ENCODE results near the gene SOX1.

SOX1 gene

DNA sequence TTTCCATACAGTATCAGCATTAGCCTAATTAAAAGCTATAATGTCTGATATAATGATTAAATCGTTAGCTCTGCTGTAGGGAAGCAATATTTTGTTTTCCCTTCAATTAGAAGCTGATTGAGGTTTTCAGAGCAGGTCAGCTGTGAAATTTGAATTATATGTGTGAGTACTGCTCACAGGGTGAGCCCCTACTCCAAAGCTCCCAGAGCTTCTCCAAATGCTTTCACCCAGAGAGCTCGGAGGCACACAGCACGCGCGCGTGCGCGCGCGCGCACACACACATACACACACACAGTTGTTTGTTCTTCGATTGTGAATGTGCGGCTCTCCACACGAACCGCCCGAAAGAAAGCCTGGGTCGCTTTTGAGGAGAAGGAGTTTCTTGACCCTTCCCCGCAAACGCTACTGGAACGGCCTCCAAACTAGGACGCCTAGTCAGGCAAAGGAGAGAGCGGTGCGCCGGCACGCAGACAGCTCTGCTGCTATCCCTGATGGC is 4.8 kb upstream of the SOX1 start:
- H3K27ac Mint-ChIP-seq = peak overlapping the region; percentile 67
- ATAC-seq (replicated peaks) = no peak
- no peak for DNase-seq
- H3K36me3 Mint-ChIP-seq = peaks cover 3 to 5% of the 10 kb centered on the region in 2 donors
- H3K27me3 Mint-ChIP-seq = peaks cover 73 to 79% of the 10 kb centered on the region in 2 donors
- peaks cover 0 to 1% of the 10 kb centered on the region in 2 donors for H3K9me3 Mint-ChIP-seq
- H3K4me1 Mint-ChIP-seq = peaks cover 8 to 21% of the 10 kb centered on the region in 2 donors
- no peak overlapping the region for H3K4me3 Mint-ChIP-seq

DNA sequence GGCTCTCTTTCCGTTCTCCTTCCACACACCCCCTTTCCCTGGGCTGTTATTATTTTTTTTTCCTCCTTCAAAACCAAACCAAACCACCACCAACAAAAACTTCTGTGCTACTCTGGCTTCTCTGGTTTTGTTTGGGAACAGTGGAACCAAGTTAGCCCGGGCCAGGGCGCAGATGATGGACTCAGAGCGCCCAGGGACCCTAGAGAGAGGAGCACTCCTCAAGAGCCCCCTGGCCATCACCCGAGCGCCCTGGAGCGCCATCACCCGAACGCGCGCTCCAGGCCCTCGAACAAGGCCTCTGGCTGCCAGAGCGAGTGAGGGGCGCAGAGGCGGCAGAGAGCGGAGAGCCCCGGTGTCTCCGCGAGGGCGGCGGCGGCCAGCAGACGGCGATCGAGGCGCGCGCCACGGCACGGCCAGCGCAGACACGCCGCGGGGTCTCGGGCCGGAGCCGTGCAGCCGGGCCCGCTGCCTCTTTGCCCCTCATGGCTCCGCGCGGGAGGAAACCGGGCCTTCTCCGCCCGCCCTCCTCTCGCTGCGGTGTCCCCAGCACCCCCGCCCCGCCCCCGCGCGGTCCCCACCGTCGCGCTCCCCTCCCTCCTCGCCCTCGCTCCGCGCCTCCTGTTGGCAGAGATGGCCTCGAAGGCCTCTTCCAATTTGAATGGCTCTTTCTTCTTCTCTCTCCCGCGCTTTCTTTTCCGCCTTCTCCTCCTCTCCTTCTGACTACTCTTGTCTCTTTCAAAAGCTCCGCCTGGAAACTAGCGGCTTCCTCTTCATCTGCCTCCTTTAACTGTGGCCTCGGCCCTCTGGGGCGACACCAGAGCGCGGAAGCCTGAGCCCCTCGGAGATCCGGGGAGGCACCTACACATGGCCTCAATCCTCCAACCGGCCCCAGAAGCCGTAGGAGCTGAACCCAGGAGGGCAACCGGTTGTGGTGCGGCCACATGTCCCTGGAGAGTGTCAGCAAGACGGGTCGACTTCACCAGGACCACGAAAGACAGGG is 4.1 kb upstream of the SOX1 start:
- peaks cover 3 to 5% of the 10 kb centered on the region in 2 donors for H3K36me3 Mint-ChIP-seq
- DNase-seq = no peak
- H3K4me3 Mint-ChIP-seq = peak overlapping the region; percentile 56 to 57
- no peak for ATAC-seq (replicated peaks)
- H3K27ac Mint-ChIP-seq = peak overlapping the region; percentile 93
- peaks cover 0 to 1% of the 10 kb centered on the region in 2 donors for H3K9me3 Mint-ChIP-seq
- H3K27me3 Mint-ChIP-seq = peaks cover 70 to 75% of the 10 kb centered on the region in 2 donors
- peaks cover 8 to 21% of the 10 kb centered on the region in 2 donors for H3K4me1 Mint-ChIP-seq

DNA sequence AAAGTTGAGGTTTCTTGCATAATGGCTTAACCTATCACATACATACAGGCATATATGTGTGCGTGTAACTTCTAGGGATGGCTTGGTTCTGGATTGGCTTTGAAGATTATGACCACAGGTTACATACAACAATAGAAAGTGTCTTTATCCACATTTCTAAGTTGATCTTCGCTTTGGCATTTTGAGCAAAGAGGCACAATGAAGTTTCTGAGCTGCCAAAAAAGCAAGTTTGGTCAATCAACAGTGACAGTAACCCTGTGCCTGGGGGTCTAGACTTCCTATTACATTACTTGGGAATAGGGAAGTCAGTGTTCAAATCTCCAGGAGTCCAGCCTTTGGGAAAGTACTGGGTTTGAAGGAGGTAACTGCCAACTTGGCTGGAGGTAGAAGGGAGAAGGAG is 3.1 kb upstream of the SOX1 start:
- ATAC-seq (replicated peaks) (no peak), DNase-seq (no peak)
- Mint-ChIP-seq H3K27ac (no peak overlapping the region), H3K9me3 (peaks cover 0 to 1% of the 10 kb centered on the region in 2 donors), H3K4me1 (peaks cover 8 to 21% of the 10 kb centered on the region in 2 donors), H3K27me3 (peaks cover 63 to 66% of the 10 kb centered on the region in 2 donors), H3K4me3 (no peak overlapping the region), H3K36me3 (peaks cover 3 to 5% of the 10 kb centered on the region in 2 donors)

DNA sequence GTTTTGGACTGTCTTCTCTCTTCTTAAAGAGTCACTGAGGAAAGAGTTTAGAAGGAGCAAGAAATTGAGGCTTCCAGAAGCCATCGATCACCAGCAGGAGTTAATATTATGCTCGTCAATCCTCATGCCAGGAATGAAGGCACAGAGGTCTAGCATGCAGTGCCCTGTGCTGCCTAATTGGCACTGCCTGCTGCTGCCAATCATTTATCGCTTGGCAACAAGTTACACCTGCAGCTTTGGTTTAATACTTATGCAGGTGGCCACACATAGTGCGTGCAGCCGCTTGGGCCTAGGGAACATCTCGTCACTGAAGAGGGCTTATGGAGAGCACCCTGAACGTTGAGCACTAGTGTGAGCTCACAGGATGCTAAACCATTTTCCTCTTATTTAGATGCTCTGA is 2.7 kb upstream of the SOX1 start:
- no peak for DNase-seq
- peaks cover 3 to 5% of the 10 kb centered on the region in 2 donors for H3K36me3 Mint-ChIP-seq
- H3K9me3 Mint-ChIP-seq = peaks cover 0 to 1% of the 10 kb centered on the region in 2 donors
- peaks cover 8 to 21% of the 10 kb centered on the region in 2 donors for H3K4me1 Mint-ChIP-seq
- peaks cover 63 to 66% of the 10 kb centered on the region in 2 donors for H3K27me3 Mint-ChIP-seq
- no peak for ATAC-seq (replicated peaks)
- H3K4me3 Mint-ChIP-seq = no peak overlapping the region
- no peak overlapping the region for H3K27ac Mint-ChIP-seq

DNA sequence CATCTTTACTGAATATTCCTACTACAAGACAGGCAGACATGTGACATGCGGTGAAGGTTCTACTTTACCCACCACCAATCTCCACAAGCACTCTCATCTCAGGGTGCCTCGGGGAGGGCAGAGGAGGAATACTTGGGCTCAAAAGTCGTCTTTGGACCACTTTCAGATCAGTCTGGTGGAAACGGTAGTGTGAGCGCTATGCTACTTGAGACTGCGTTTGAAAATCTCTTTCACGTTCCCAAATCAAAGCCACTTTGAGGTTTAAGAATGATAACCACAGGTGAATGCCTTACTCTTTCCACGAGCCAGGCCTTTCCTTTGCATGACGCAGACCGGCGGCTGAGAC is 1.5 kb upstream of the SOX1 start:
- no peak for DNase-seq
- Mint-ChIP-seq H3K4me1 (peaks cover 8 to 17% of the 10 kb centered on the region in 2 donors), H3K27ac (peak overlapping the region; percentile 42), H3K4me3 (peak overlapping the region in 1 of 2 donors; percentile 71), H3K9me3 (no peaks in the 10 kb centered on the region), H3K36me3 (peaks cover 5 to 6% of the 10 kb centered on the region in 2 donors), H3K27me3 (peaks cover 62% of the 10 kb centered on the region in 2 donors)
- no peak for ATAC-seq (replicated peaks)

DNA sequence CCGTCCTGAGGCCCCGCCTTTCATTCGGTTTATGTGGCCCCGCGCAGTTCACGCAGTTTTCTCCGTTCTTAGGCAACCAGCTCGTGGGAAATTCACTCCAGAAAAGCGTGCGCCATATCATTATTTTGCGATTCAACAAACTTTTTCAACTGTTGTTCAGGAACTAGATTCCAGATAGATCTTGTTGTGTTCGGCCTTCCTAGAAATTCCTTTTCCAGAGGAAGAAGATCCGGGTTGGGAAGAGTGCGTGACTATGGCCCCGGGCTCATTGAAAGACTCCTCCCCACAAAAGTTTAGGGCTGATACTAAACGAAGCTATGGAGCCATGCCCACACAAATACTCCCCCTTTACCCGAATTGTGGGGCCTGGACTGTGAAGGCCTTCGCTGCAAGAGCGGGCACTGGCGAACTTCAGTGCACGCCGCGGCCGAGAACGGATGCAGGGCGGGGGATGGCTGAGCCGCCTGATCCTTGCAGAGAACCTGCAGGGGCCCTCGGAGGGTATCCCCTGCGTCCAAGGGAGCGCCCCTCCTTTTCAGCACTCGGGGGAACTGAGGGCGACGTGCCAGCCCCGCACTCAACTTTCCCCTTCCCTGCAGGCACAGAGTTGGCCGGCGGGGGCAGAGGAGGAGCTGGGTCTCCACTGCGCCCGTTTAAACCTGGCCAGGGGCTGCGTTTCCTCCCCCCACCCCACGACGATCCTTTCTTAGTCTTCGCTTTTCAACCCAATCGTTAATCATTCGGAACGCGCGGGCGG is 904 bp upstream of the SOX1 start:
- H3K36me3 Mint-ChIP-seq = peaks cover 5 to 6% of the 10 kb centered on the region in 2 donors
- no peak for ATAC-seq (replicated peaks)
- no peak for DNase-seq
- H3K4me1 Mint-ChIP-seq = peaks cover 8 to 12% of the 10 kb centered on the region in 2 donors
- no peaks in the 10 kb centered on the region for H3K9me3 Mint-ChIP-seq
- peak overlapping the region; percentile 69 to 71 for H3K4me3 Mint-ChIP-seq
- H3K27ac Mint-ChIP-seq = peak overlapping the region; percentile 69
- peaks cover 62 to 63% of the 10 kb centered on the region in 2 donors for H3K27me3 Mint-ChIP-seq

DNA sequence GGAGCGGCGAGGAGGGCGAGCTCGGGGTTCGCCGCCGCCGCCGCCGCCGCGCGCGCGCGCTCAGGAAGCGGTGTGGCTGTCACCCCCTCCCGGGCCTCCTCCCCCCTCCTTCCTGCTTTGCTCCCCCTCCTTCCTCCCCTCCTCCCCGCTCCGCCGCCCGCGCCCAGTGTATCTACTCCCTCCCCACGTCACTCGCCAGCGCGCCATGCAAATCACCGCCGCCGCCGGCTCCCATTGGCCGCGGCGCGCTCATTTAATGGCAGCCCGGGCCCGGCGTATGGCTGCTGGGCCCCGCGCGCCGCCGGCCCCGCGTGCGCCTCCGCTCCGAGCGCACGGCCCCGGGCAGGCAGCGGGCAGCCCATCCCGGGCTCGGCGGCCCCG is 335 bp upstream of the SOX1 start:
- H3K36me3 Mint-ChIP-seq = peaks cover 5 to 6% of the 10 kb centered on the region in 2 donors
- H3K9me3 Mint-ChIP-seq = no peaks in the 10 kb centered on the region
- no peak overlapping the region for H3K27ac Mint-ChIP-seq
- DNase-seq = no peak
- H3K4me1 Mint-ChIP-seq = peaks cover 8 to 12% of the 10 kb centered on the region in 2 donors
- peak; percentile 49 to 55 for ATAC-seq (replicated peaks)
- H3K4me3 Mint-ChIP-seq = peak overlapping the region in 1 of 2 donors; percentile 71
- H3K27me3 Mint-ChIP-seq = peaks cover 60 to 65% of the 10 kb centered on the region in 2 donors

DNA sequence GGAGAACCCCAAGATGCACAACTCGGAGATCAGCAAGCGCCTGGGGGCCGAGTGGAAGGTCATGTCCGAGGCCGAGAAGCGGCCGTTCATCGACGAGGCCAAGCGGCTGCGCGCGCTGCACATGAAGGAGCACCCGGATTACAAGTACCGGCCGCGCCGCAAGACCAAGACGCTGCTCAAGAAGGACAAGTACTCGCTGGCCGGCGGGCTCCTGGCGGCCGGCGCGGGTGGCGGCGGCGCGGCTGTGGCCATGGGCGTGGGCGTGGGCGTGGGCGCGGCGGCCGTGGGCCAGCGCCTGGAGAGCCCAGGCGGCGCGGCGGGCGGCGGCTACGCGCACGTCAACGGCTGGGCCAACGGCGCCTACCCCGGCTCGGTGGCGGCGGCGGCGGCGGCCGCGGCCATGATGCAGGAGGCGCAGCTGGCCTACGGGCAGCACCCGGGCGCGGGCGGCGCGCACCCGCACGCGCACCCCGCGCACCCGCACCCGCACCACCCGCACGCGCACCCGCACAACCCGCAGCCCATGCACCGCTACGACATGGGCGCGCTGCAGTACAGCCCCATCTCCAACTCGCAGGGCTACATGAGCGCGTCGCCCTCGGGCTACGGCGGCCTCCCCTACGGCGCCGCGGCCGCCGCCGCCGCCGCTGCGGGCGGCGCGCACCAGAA is 1.1 kb downstream of the SOX1 start:
- H3K4me1 Mint-ChIP-seq = peaks cover 6 to 10% of the 10 kb centered on the region in 2 donors
- ATAC-seq (replicated peaks) (no peak), DNase-seq (no peak)
- H3K9me3 Mint-ChIP-seq = no peaks in the 10 kb centered on the region
- H3K36me3 Mint-ChIP-seq = peaks cover 6 to 8% of the 10 kb centered on the region in 2 donors
- peak overlapping the region; percentile 84 for H3K27ac Mint-ChIP-seq
- H3K27me3 Mint-ChIP-seq = peaks cover 55 to 58% of the 10 kb centered on the region in 2 donors
- H3K4me3 Mint-ChIP-seq = no peak overlapping the region

DNA sequence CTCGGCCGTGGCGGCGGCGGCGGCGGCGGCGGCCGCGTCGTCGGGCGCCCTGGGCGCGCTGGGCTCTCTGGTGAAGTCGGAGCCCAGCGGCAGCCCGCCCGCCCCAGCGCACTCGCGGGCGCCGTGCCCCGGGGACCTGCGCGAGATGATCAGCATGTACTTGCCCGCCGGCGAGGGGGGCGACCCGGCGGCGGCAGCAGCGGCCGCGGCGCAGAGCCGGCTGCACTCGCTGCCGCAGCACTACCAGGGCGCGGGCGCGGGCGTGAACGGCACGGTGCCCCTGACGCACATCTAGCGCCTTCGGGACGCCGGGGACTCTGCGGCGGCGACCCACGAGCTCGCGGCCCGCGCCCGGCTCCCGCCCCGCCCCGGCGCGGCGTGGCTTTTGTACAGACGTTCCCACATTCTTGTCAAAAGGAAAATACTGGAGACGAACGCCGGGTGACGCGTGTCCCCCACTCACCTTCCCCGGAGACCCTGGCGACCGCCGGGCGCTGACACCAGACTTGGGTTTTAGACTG is 1.7 kb downstream of the SOX1 start:
- Mint-ChIP-seq H3K4me1 (peaks cover 2 to 6% of the 10 kb centered on the region in 2 donors), H3K36me3 (peaks cover 3 to 4% of the 10 kb centered on the region in 2 donors), H3K9me3 (no peaks in the 10 kb centered on the region), H3K27ac (peak overlapping the region; percentile 88), H3K4me3 (peak overlapping the region in 1 of 2 donors; percentile 70), H3K27me3 (peaks cover 55 to 58% of the 10 kb centered on the region in 2 donors)
- no peak for ATAC-seq (replicated peaks)
- DNase-seq = no peak

DNA sequence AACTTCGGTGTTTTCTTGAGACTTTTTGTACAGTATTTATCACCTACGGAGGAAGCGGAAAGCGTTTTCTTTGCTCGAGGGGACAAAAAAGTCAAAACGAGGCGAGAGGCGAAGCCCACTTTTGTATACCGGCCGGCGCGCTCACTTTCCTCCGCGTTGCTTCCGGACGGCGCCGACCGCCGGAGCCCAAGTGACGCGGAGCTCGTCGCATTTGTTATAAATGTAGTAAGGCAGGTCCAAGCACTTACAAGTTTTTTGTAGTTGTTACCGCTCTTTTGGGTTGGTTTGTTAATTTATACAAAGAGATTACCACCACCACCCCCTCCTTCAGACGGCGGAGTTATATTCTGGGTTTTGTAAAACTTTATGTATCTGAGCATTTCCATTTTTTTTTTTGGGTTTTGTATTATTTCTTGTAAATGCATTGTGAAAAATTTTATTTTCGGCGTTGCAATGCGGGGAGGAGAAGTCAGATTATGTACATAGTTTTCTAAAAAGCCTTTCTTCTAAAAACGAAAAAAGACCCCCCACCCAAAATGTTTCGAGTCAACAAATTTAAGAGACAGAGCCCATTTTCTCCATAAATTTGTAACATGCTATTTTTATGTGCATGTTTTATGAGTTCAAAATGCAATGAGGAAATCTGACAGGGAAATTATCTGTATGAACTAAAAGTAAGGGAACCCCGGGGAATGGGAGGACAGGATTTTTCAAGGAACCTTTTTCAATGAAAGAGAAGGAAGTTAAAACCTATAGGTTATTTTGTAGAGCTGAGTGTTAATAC is 2.3 kb downstream of the SOX1 start:
- Mint-ChIP-seq H3K36me3 (peaks cover 3 to 9% of the 10 kb centered on the region in 2 donors), H3K9me3 (no peaks in the 10 kb centered on the region), H3K4me3 (peak overlapping the region in 1 of 2 donors; percentile 70), H3K27ac (peak overlapping the region; percentile 88), H3K27me3 (peaks cover 55 to 58% of the 10 kb centered on the region in 2 donors), H3K4me1 (peaks cover 4 to 12% of the 10 kb centered on the region in 2 donors)
- ATAC-seq (replicated peaks) (no peak), DNase-seq (no peak)

DNA sequence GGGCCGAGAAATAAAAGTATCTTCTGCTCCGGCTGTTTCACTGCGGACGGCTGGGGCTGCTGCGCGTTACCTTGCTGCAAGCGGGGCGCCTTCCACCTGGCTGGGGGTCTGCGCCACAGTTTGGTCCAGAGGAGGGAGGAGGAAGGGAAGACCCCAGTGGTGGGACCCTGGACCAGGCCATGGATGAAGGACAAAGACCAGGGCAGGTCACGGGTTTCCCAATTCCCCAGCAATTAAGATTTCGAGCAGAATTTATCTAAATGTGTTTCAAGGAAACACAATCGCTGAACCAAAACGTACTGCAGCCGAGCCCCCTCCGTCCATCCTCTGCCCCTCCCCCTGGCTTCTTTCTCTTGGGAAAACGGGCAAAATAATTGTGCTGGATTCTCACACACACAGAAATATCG is 2.9 kb downstream of the SOX1 start:
- H3K4me3 Mint-ChIP-seq = no peak overlapping the region
- no peak for DNase-seq
- H3K27me3 Mint-ChIP-seq = peaks cover 59 to 62% of the 10 kb centered on the region in 2 donors
- no peaks in the 10 kb centered on the region for H3K9me3 Mint-ChIP-seq
- no peak for ATAC-seq (replicated peaks)
- H3K36me3 Mint-ChIP-seq = peaks cover 3 to 9% of the 10 kb centered on the region in 2 donors
- H3K4me1 Mint-ChIP-seq = peaks cover 4 to 12% of the 10 kb centered on the region in 2 donors
- H3K27ac Mint-ChIP-seq = no peak overlapping the region

DNA sequence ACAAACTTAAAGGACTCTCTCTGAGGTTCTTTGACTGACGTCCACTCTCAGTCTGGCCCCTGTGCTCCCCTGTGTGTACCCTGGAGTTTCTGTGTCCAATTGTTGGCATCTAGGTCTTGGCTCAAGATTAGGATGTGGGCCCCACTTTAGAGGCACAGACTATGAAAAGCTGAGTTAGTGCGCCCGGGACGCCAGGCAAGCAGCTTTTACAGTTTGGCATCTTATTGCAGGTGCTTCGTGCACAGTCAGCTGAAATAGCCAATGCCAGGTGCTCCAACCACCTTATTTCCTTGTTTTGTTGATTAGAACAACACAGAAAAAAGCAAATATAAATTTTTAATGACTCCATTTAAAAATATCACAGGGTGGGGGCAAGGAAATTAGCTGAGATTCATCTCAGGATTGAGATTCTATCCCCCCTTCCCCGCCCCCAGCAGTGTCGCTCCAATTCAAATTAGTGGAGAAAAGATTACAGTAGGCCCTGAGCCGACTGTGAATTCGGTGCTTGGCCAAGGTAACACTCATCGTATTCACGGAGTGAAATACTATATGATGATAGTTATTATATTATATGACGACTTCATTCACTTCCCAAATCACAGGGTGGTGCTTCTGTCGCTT is 4.3 kb downstream of the SOX1 start:
- Mint-ChIP-seq H3K9me3 (no peaks in the 10 kb centered on the region), H3K27ac (peak overlapping the region; percentile 79), H3K4me1 (peaks cover 2 to 10% of the 10 kb centered on the region in 2 donors), H3K4me3 (no peak overlapping the region), H3K36me3 (peaks cover 3 to 9% of the 10 kb centered on the region in 2 donors), H3K27me3 (peaks cover 64 to 65% of the 10 kb centered on the region in 2 donors)
- DNase-seq (no peak), ATAC-seq (replicated peaks) (no peak)

Data from stimulated activated naive B cell treated with anti-CD40 and anti-IgM and Interleukin-4, amounts not matched to agents 10 μg/mL and 1 μg/mL and 100 μg/mL, for 72 hours (primary cell).